CD4-positive, alpha-beta memory T cell (primary cell): ENCODE results near the gene ZKSCAN5. TPM values are rescaled to one million over a fixed set of nuclear protein-coding genes. Genes with fewer than 3 reads are reported as not detected.
"Not testable (repeated sequence)": the region's sequence is repeated elsewhere in the genome, so short reads cannot be mapped to it uniquely, and the experiment has no call there.

Source experiments
- CTCF ChIA-PET: fragments of 350-600 bp; sonication (Branson Sonifier 250); formaldehyde crosslinking; loops from one replicate; lab custom pipeline; 2021; ENCODE audit warnings: inconsistent platforms; ENCODE audit not compliant: partially characterized antibody; lab: Charles Lee
- POLR2A ChIA-PET: fragments of 350-600 bp; sonication (Branson Sonifier 250); formaldehyde crosslinking; loops from one replicate; lab custom pipeline; 2021; ENCODE audit not compliant: partially characterized antibody; lab: Charles Lee
- DNase-seq, 5 donors: peaks; one replicate each; pipeline versions ENCODE4 v3.0.0 to v3.0.0-alpha.2; 2020 to 2022; ENCODE audit warnings: mixed read lengths in 1 of 5
- H3K27ac ChIP-seq: one replicate; pipeline ENCODE4 v1.7.0; 2013; ENCODE audit warnings: low read depth, low read length
- H3K27me3 ChIP-seq: 2 replicates; pipeline ENCODE4 v1.7.0; 2013; ENCODE audit warnings: mild to moderate bottlenecking, low read length, moderate library complexity; ENCODE audit not compliant: insufficient read depth
- H3K36me3 ChIP-seq: 2 replicates; pipeline ENCODE4 v1.7.0; 2013; ENCODE audit warnings: mild to moderate bottlenecking, low read length, moderate library complexity; ENCODE audit not compliant: insufficient read depth
- H3K4me1 ChIP-seq: 2 replicates; pipeline ENCODE4 v1.7.0; 2013; ENCODE audit warnings: mild to moderate bottlenecking, low read length, moderate library complexity; ENCODE audit not compliant: insufficient read depth
- H3K4me3 ChIP-seq, 2 donors: one replicate each; pipeline ENCODE4 v1.7.0; 2013; ENCODE audit warnings: low read length in 2 of 2, mild to moderate bottlenecking in 1 of 2
- H3K9me3 ChIP-seq, 2 donors: one replicate each; pipeline ENCODE4 v1.7.0; 2013; ENCODE audit warnings: low read length in 2 of 2, control low read depth in 1 of 2; ENCODE audit not compliant: control insufficient read depth in 1 of 2
- H3K27ac Mint-ChIP-seq, 7 donors: one replicate each; pipeline ENCODE4 v1.8.0; 2020 to 2021; ENCODE audit warnings: mixed read lengths in 7 of 7, mild to moderate bottlenecking in 6 of 7, inconsistent platforms in 3 of 7, moderate library complexity in 3 of 7
- H3K27me3 Mint-ChIP-seq, 2 donors: one replicate each; pipeline ENCODE4 v1.8.0; 2020 to 2021; ENCODE audit warnings: mixed read lengths in 2 of 2
- H3K36me3 Mint-ChIP-seq, 2 donors: one replicate each; pipeline ENCODE4 v1.8.0; 2020 to 2021; ENCODE audit warnings: mixed read lengths in 2 of 2, inconsistent platforms in 1 of 2, mild to moderate bottlenecking in 1 of 2
- H3K4me1 Mint-ChIP-seq, 4 donors: one replicate each; pipeline ENCODE4 v1.8.0; 2020 to 2021; ENCODE audit warnings: mixed read lengths in 4 of 4, mild to moderate bottlenecking in 1 of 4
- H3K4me3 Mint-ChIP-seq, 8 donors: one replicate each; pipeline ENCODE4 v1.8.0; 2020 to 2021; ENCODE audit warnings: mixed read lengths in 8 of 8, mild to moderate bottlenecking in 7 of 8, moderate library complexity in 6 of 8, inconsistent platforms in 3 of 8
- H3K9me3 Mint-ChIP-seq, 8 donors: one replicate each; pipeline ENCODE4 v1.8.0; 2020 to 2021; ENCODE audit warnings: mixed read lengths in 8 of 8, mild to moderate bottlenecking in 5 of 8, inconsistent platforms in 3 of 8, moderate library complexity in 1 of 8
- intact Hi-C: fragments of 100-400 bp; cut with micrococcal nuclease; formaldehyde crosslinking; loops from one replicate; pipeline ENCODE4 v1.15.1; 2023
- polyA plus RNA-seq, 2 donors: library from polyadenylated mRNA; unstranded; fragments of 300-500 nt; fragmentation: Illumina TruSeq; gene quantifications; one replicate each; pipeline ENCODE4 v1.2.3, GENCODE V29; 2021
- total RNA-seq, 2 experiments: library from RNA; stranded (reverse); gene quantifications; one replicate each; pipeline ENCODE4 v1.2.3, GENCODE V29; 2021

The ZKSCAN5 gene
- total and polyA plus RNA-seq, 4 experiments from 2014 or later: 2.5 to 9.3 (median 7.9) TPM

- Histone ChIP-seq H3K36me3 (peaks cover 11% of the 10 kb centered on the region), H3K4me3 (no peak overlapping the region), H3K27me3 (no peaks in the 10 kb centered on the region), H3K9me3 (peaks cover 2 to 24% of the 10 kb centered on the region in 2 donors), H3K27ac (no peak overlapping the region), H3K4me1 (no peaks in the 10 kb centered on the region)
- Mint-ChIP-seq H3K27me3 (no peaks in the 10 kb centered on the region), H3K36me3 (peaks cover 19 to 30% of the 10 kb centered on the region in 2 donors), H3K4me1 (no peaks in the 10 kb centered on the region), H3K27ac (no peak overlapping the region), H3K4me3 (no peak overlapping the region), H3K9me3 (peaks cover 0 to 78% (median 57%) of the 10 kb centered on the region in 8 donors)
- no peak for DNase-seq
- intact Hi-C loops: no loop called here
- ChIA-PET CTCF (no interaction called here), POLR2A (no interaction called here)
Observed at GRCh38 chr7:99535667-99536066, 31.2 kb downstream of the ZKSCAN5 start.

GRCh38 chr7:99539213-99539811 lies 34.9 kb downstream of the ZKSCAN5 start:
- POLR2A ChIA-PET: interaction anchor here (0.7 kb wide), 1 partner anchor 11 kb away, joined by 3 read pairs; no protein-coding TSS in a partner anchor
- Mint-ChIP-seq H3K9me3 (peaks cover 0 to 62% (median 38%) of the 10 kb centered on the region in 8 donors), H3K27ac (no peak overlapping the region), H3K27me3 (no peaks in the 10 kb centered on the region), H3K36me3 (peaks cover 4 to 5% of the 10 kb centered on the region in 2 donors), H3K4me1 (no peaks in the 10 kb centered on the region), H3K4me3 (no peak overlapping the region)
- Histone ChIP-seq H3K4me3 (no peak overlapping the region), H3K36me3 (no peaks in the 10 kb centered on the region), H3K27ac (no peak overlapping the region), H3K4me1 (no peaks in the 10 kb centered on the region), H3K27me3 (no peaks in the 10 kb centered on the region), H3K9me3 (peaks cover 3 to 10% of the 10 kb centered on the region in 2 donors)
- CTCF ChIA-PET: no interaction called here
- DNase-seq: no peak
- intact Hi-C loops: no loop called here

- Histone ChIP-seq H3K4me1 (no peaks in the 10 kb centered on the region), H3K9me3 (peaks cover 3 to 10% of the 10 kb centered on the region in 2 donors), H3K27ac (no peak overlapping the region), H3K4me3 (no peak overlapping the region), H3K27me3 (no peaks in the 10 kb centered on the region), H3K36me3 (no peaks in the 10 kb centered on the region)
- Mint-ChIP-seq H3K36me3 (peaks cover 2 to 4% of the 10 kb centered on the region in 2 donors), H3K4me3 (no peak overlapping the region), H3K27ac (no peak overlapping the region), H3K9me3 (peaks cover 0 to 58% (median 35%) of the 10 kb centered on the region in 8 donors), H3K27me3 (no peaks in the 10 kb centered on the region), H3K4me1 (no peaks in the 10 kb centered on the region)
- ChIA-PET POLR2A (no interaction called here), CTCF (interaction anchor here (0.6 kb wide), 1 partner anchor 13 kb away, joined by 3 read pairs; no protein-coding TSS in a partner anchor)
- intact Hi-C loops: no loop called here
- no peak for DNase-seq
Observed at GRCh38 chr7:99540542-99540941, 36.1 kb downstream of the ZKSCAN5 start.

- no peaks in the 10 kb centered on the region for H3K4me1 ChIP-seq
- H3K9me3 ChIP-seq: peaks cover 3 to 10% of the 10 kb centered on the region in 2 donors
- POLR2A ChIA-PET: interaction anchor here (0.5 kb wide), 1 partner anchor 53 kb away, joined by 3 read pairs; no protein-coding TSS in a partner anchor
- no peaks in the 10 kb centered on the region for H3K27me3 Mint-ChIP-seq
- H3K4me3 Mint-ChIP-seq: no peak overlapping the region
- intact Hi-C loops: no loop called here
- H3K4me1 Mint-ChIP-seq: no peaks in the 10 kb centered on the region
- H3K36me3 Mint-ChIP-seq: peaks cover 2 to 4% of the 10 kb centered on the region in 2 donors
- CTCF ChIA-PET: no interaction called here
- no peak for DNase-seq
- no peaks in the 10 kb centered on the region for H3K36me3 ChIP-seq
- H3K27ac Mint-ChIP-seq: no peak overlapping the region
- no peaks in the 10 kb centered on the region for H3K27me3 ChIP-seq
- peaks cover 0 to 54% (median 35%) of the 10 kb centered on the region in 8 donors for H3K9me3 Mint-ChIP-seq
- no peak overlapping the region for H3K27ac ChIP-seq
- H3K4me3 ChIP-seq: no peak overlapping the region
Observed at GRCh38 chr7:99541212-99541611, 36.8 kb downstream of the ZKSCAN5 start.

- no peak overlapping the region for H3K4me3 Mint-ChIP-seq
- ChIA-PET POLR2A (no interaction called here), CTCF (no interaction called here)
- Histone ChIP-seq H3K4me1 (no peaks in the 10 kb centered on the region), H3K27me3 (no peaks in the 10 kb centered on the region), H3K9me3 (peaks cover 3 to 10% of the 10 kb centered on the region in 2 donors), H3K4me3 (no peak overlapping the region), H3K27ac (no peak overlapping the region), H3K36me3 (no peaks in the 10 kb centered on the region)
- DNase-seq: no peak
- H3K27me3 Mint-ChIP-seq: no peaks in the 10 kb centered on the region
- H3K27ac Mint-ChIP-seq: no peak overlapping the region
- peaks cover 11 to 12% of the 10 kb centered on the region in 2 donors for H3K36me3 Mint-ChIP-seq
- intact Hi-C loops: no loop called here
- H3K9me3 Mint-ChIP-seq: peaks cover 0 to 41% (median 28%) of the 10 kb centered on the region in 8 donors
- no peaks in the 10 kb centered on the region for H3K4me1 Mint-ChIP-seq
Observed at GRCh38 chr7:99543081-99543671, 38.7 kb downstream of the ZKSCAN5 start.

- intact Hi-C loops: no loop called here
- POLR2A ChIA-PET: no interaction called here
Observed at GRCh38 chr7:99543916-99544315, 39.5 kb downstream of the ZKSCAN5 start.

GRCh38 chr7:99545308-99545707 lies 40.8 kb downstream of the ZKSCAN5 start:
- H3K27me3 Mint-ChIP-seq, intact Hi-C loops, H3K27ac Mint-ChIP-seq, POLR2A ChIA-PET, H3K4me3 ChIP-seq, H3K27ac ChIP-seq, H3K4me3 Mint-ChIP-seq, H3K4me1 ChIP-seq, CTCF ChIA-PET, H3K4me1 Mint-ChIP-seq, H3K27me3 ChIP-seq, H3K36me3 ChIP-seq, DNase-seq, H3K9me3 ChIP-seq: not testable (repeated sequence)
- Mint-ChIP-seq H3K36me3 (peaks cover 14 to 19% of the 10 kb centered on the region in 2 donors), H3K9me3 (peaks cover 0 to 21% (median 16%) of the 10 kb centered on the region in 8 donors)

More at GRCh38 chr7:99543916-99544315, 39.5 kb downstream of the ZKSCAN5 start:
- H3K4me3 Mint-ChIP-seq: no peak overlapping the region
- no peak overlapping the region for H3K27ac ChIP-seq
- peaks cover 3 to 10% of the 10 kb centered on the region in 2 donors for H3K9me3 ChIP-seq
- H3K4me1 ChIP-seq: no peaks in the 10 kb centered on the region
- no peak overlapping the region for H3K4me3 ChIP-seq
- no peak for DNase-seq
- H3K27me3 Mint-ChIP-seq: no peaks in the 10 kb centered on the region
- peaks cover 14 to 16% of the 10 kb centered on the region in 2 donors for H3K36me3 Mint-ChIP-seq
- no peaks in the 10 kb centered on the region for H3K4me1 Mint-ChIP-seq
- no peaks in the 10 kb centered on the region for H3K27me3 ChIP-seq
- CTCF ChIA-PET: no interaction called here
- peaks cover 0 to 34% (median 22%) of the 10 kb centered on the region in 8 donors for H3K9me3 Mint-ChIP-seq
- no peak overlapping the region for H3K27ac Mint-ChIP-seq
- H3K36me3 ChIP-seq: no peaks in the 10 kb centered on the region
